Suprapubic skin (tissue), 4 donors: ENCODE measurements around the gene CHST10. TPM values are rescaled to one million over a fixed set of nuclear protein-coding genes. Genes with fewer than 3 reads are reported as not detected.

ENCODE experiments used
- DNase-seq, 2 donors: peaks; one replicate each; pipeline ENCODE4 v3.0.0-alpha.2; 2019; ENCODE audit warnings: low spot score in 2 of 2
- H3K27ac ChIP-seq: fragments of 200-600 bp; sonication (generic); one replicate; pipeline ENCODE4 v1.5.1; 2019
- H3K27me3 ChIP-seq: fragments of 200-600 bp; sonication (generic); one replicate; pipeline ENCODE4 v1.5.1; 2019
- H3K36me3 ChIP-seq: fragments of 200-600 bp; sonication (generic); one replicate; pipeline ENCODE4 v1.5.1; 2019
- H3K4me1 ChIP-seq: fragments of 200-600 bp; sonication (generic); one replicate; pipeline ENCODE4 v1.5.1; 2019
- H3K4me3 ChIP-seq: fragments of 200-600 bp; sonication (generic); one replicate; pipeline ENCODE4 v1.5.1; 2019; ENCODE audit warnings: mild to moderate bottlenecking
- H3K9me3 ChIP-seq: fragments of 200-600 bp; sonication (generic); one replicate; pipeline ENCODE4 v1.5.1; 2019
- EP300 ChIP-seq: sonication (generic); formaldehyde crosslinking; IDR thresholded peaks from one replicate; pipeline ENCODE4 v1.6.1; 2017; ENCODE audit warnings: antibody characterized with exemption
- POLR2A ChIP-seq, 2 donors: fragments of 450-650 bp; IDR thresholded peaks; one replicate each; pipeline ENCODE4 v1.6.1; 2017; ENCODE audit warnings: antibody characterized with exemption in 2 of 2, mild to moderate bottlenecking in 2 of 2, moderate library complexity in 2 of 2
- POLR2AphosphoS5 ChIP-seq, 3 donors: sonication (generic); formaldehyde crosslinking; IDR thresholded peaks; one replicate each; pipeline ENCODE4 v1.6.1; 2017; ENCODE audit warnings: antibody characterized with exemption in 3 of 3
- WGBS: methylation state at CpG from one replicate; pipeline ENCODE4 v1.1.5; 2018; 5-methylcytosine and 5-hydroxymethylcytosine counted together
- total RNA-seq, 4 donors: library from RNA; depleted of rRNA; stranded (reverse); fragments of >200 nt; gene quantifications; one replicate each; pipeline ENCODE4 v1.1.0, GENCODE V29; 2016
- TF ChIP-seq, protein P1 (sequence below), 2 donors: fragments of 200-600 bp in 1 of 2; fragments of 450-650 bp in 1 of 2; sonication (generic) in 1 of 2; IDR thresholded peaks; one replicate each; pipeline ENCODE4 v1.5.1; 2016 to 2019; ENCODE audit warnings: antibody characterized with exemption in 2 of 2, mild to moderate bottlenecking in 1 of 2, moderate library complexity in 1 of 2

CHST10 gene
- total RNA-seq, 4 donors from 2014 or later = 0.91 to 3.6 (median 2.6) TPM

DNA sequence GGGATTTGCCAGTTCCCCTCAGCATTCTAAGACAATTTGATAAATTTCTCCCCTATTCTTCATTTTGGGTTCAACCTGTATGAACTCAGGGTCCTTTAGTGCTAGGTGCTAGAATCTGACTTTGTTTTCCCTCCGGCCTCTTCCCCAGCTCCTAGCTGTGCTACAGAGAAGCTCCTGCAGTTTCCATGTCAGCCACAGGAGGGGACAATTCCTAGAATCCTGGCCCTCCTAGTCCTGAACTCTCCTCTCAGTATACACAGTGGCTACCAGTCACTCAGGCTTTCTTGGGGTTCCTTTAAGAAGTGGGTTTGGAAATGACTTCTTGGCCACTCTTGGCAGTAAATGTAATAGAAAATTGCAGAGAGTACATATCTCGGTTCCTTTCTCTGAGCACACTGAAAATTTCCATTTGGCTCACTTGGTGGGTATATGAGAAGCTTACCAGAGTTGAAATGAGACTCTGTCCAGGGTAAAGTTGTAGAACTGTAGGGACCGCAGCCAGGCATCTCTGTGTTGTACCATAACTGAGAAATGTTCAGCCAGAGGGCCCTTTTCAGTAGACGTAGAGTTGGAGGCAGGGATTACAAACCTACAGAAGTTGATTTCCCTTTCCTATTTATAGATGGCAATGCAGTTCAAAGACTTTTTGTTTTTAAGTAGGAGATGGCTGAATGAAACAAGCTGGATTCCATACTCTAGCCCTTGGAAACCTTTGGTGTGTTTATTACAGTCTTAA lies 5.0 kb upstream of the CHST10 start:
- Histone ChIP-seq H3K4me1 (peaks cover 3% of the 10 kb centered on the region), H3K4me3 (no peak overlapping the region), H3K27ac (no peak overlapping the region), H3K9me3 (no peaks in the 10 kb centered on the region), H3K27me3 (no peaks in the 10 kb centered on the region), H3K36me3 (no peaks in the 10 kb centered on the region)
- no peak for TF ChIP-seq EP300
- no peak for TF ChIP-seq POLR2A (IDR thresholded peaks at IDR 0.05)
- TF ChIP-seq, protein P1, sequence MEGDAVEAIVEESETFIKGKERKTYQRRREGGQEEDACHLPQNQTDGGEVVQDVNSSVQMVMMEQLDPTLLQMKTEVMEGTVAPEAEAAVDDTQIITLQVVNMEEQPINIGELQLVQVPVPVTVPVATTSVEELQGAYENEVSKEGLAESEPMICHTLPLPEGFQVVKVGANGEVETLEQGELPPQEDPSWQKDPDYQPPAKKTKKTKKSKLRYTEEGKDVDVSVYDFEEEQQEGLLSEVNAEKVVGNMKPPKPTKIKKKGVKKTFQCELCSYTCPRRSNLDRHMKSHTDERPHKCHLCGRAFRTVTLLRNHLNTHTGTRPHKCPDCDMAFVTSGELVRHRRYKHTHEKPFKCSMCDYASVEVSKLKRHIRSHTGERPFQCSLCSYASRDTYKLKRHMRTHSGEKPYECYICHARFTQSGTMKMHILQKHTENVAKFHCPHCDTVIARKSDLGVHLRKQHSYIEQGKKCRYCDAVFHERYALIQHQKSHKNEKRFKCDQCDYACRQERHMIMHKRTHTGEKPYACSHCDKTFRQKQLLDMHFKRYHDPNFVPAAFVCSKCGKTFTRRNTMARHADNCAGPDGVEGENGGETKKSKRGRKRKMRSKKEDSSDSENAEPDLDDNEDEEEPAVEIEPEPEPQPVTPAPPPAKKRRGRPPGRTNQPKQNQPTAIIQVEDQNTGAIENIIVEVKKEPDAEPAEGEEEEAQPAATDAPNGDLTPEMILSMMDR (IDR thresholded peaks at IDR 0.05) = peak in 1 of 2 donors; percentile 45
- DNase-seq = no peak
- WGBS = 85% methylated on average over 4 of the region's 4 CpGs

DNA sequence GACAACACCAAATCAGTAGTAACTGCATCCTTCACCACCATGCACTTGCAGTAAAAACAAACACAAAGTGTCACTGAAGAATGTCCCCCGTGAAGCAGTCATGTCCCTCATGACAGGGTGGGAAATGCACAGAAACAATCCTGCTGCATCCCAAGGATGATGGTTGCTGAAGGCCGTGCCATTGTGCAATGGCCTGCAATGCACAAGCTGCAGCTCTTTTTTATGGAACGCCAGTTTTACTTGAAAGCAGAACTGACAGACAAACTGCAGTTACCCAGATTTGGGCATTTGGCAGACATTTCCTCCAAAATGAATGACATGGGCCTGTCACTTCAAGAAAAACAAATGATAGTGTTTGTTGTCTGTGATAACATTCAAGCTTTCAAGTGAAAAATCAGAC lies 2.4 kb upstream of the CHST10 start:
- no peaks in the 10 kb centered on the region for H3K27me3 ChIP-seq
- no peak for DNase-seq
- no peaks in the 10 kb centered on the region for H3K36me3 ChIP-seq
- TF ChIP-seq POLR2A (IDR thresholded peaks at IDR 0.05) (no peak), EP300 (no peak), POLR2AphosphoS5 (IDR thresholded peaks at IDR 0.05) (no peak)
- TF ChIP-seq, protein P1 (IDR thresholded peaks at IDR 0.05) = no peak
- no peaks in the 10 kb centered on the region for H3K9me3 ChIP-seq
- H3K4me1 ChIP-seq = peaks cover 13% of the 10 kb centered on the region
- H3K27ac ChIP-seq = no peak overlapping the region
- 82% methylated on average over 3 of the region's 3 CpGs for WGBS
- H3K4me3 ChIP-seq = no peak overlapping the region

DNA sequence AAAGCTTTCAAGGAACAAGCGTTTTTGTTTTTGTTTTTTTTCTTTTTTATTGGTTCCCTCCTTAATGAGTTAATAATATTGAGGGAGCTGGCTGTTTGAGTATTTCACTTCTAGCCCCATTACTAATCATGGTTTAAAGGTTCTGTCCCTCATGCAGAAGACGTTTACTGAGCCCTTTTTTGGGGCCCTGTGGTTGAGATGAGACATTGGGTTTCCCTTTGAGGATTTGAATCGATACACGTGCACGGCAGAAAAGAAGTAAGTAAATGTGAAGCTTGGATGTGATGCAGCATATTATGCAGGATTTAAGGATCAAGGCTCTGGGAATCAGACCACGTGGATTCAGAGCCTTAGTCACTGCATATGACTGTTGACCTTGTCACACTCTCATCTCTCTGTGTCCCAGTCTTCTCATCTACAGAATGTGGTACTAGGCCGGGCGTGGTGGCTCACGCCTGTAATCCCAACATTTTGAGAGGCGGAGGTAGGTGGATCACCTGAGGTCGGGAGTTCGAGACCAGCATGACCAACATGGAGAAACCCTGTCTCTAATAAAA lies 1.0 kb upstream of the CHST10 start:
- DNase-seq = no peak
- H3K9me3 ChIP-seq = no peaks in the 10 kb centered on the region
- H3K4me1 ChIP-seq = peaks cover 13% of the 10 kb centered on the region
- H3K27ac ChIP-seq = no peak overlapping the region
- H3K4me3 ChIP-seq = no peak overlapping the region
- H3K27me3 ChIP-seq = no peaks in the 10 kb centered on the region
- 92% methylated on average over 12 of the region's 12 CpGs for WGBS
- H3K36me3 ChIP-seq = peaks cover 3% of the 10 kb centered on the region
- TF ChIP-seq, protein P1 (IDR thresholded peaks at IDR 0.05) = no peak
- TF ChIP-seq POLR2AphosphoS5 (IDR thresholded peaks at IDR 0.05) = no peak
- TF ChIP-seq POLR2A (IDR thresholded peaks at IDR 0.05) = no peak
- no peak for TF ChIP-seq EP300

DNA sequence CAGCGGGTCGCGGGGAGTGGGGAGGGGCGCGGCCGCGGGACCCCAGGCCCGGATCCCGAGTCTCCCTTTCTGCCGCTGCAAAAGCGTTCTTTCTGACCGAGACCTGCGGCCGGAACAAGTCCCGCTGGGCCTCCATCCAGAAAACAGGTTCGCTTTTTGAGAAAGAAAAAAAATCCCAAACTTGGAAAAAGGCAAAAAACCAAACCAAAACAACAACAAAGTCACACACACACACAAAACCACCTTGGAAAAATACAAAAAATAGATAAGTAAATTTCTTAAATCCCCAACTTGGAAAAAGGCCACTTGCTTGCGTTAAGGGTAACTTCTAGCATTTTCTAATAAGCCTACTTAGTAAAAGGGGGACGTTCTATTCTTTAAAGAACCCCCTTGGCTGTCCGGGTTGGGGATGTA lies 250 bp upstream of the CHST10 start:
- 13% methylated on average over 12 of the region's 19 CpGs for WGBS
- H3K27ac ChIP-seq = peak overlapping the region; percentile 70
- DNase-seq = no peak

More for the DNA sequence above, 250 bp upstream of the CHST10 start:
- H3K36me3 ChIP-seq = peaks cover 3% of the 10 kb centered on the region
- H3K27me3 ChIP-seq = no peaks in the 10 kb centered on the region
- TF ChIP-seq EP300 (no peak), POLR2AphosphoS5 (IDR thresholded peaks at IDR 0.05) (no peak), POLR2A (IDR thresholded peaks at IDR 0.05) (no peak)
- TF ChIP-seq, protein P1 (IDR thresholded peaks at IDR 0.05) = no peak
- H3K4me1 ChIP-seq = peaks cover 13% of the 10 kb centered on the region
- peak overlapping the region; percentile 71 for H3K4me3 ChIP-seq
- no peaks in the 10 kb centered on the region for H3K9me3 ChIP-seq
